H1 (cell line): ENCODE measurements around the gene GRAMD1B. TPM values are rescaled to one million over a fixed set of nuclear protein-coding genes. Genes with fewer than 3 reads are reported as not detected.

Source experiments
- CTCF ChIA-PET: fragments of 300-600 bp; sonication (Branson Sonifier 250); formaldehyde crosslinking; loops from one replicate; lab custom pipeline; 2021; ENCODE audit not compliant: partially characterized antibody; lab: Charles Lee
- POLR2A ChIA-PET: fragments of 300-600 bp; sonication (Branson Sonifier 250); formaldehyde crosslinking; loops from one replicate; lab custom pipeline; 2021; ENCODE audit warnings: inconsistent platforms; ENCODE audit not compliant: partially characterized antibody; lab: Charles Lee
- DNase-seq, 2 experiments: peaks; one replicate each; pipeline versions ENCODE4 v3.0.0 to v3.0.0-alpha.2; 2010 to 2022; ENCODE audit warnings: low spot score in 2 of 2, low read depth in 1 of 2, mixed read lengths in 1 of 2
- FAIRE-seq: peaks from 2 replicates; lab custom pipeline; 2011; peaks lifted over from hg19 to GRCh38; lab: Jason Lieb, UNC
- H2AFZ ChIP-seq: 2 replicates; pipeline ENCODE4 v1.8.1; 2012; ENCODE audit warnings: low read length, inconsistent platforms
- H2AK5ac ChIP-seq: 2 replicates; pipeline ENCODE4 v1.6.1; 2013; ENCODE audit warnings: low read depth, low read length
- H2BK120ac ChIP-seq: replicated peaks from 2 replicates; pipeline ENCODE3; 2013; ENCODE audit warnings: low read depth, low read length, inconsistent platforms
- H2BK12ac ChIP-seq: 2 replicates; pipeline ENCODE4 v1.6.1; 2013; ENCODE audit warnings: low read depth, low read length
- H2BK15ac ChIP-seq: 2 replicates; pipeline ENCODE4 v1.6.1; 2013; ENCODE audit warnings: low read length
- H2BK20ac ChIP-seq: 2 replicates; pipeline ENCODE4 v1.6.1; 2013; ENCODE audit warnings: low read length
- H2BK5ac ChIP-seq: 2 replicates; pipeline ENCODE4 v1.6.1; 2013; ENCODE audit warnings: low read depth, low read length
- H3K14ac ChIP-seq: 2 replicates; pipeline ENCODE4 v1.6.1; 2013; ENCODE audit warnings: inconsistent platforms; ENCODE audit not compliant: insufficient read length
- H3K18ac ChIP-seq: 2 replicates; pipeline ENCODE4 v1.6.1; 2013; ENCODE audit warnings: low read length; ENCODE audit errors: extremely low read depth
- H3K23ac ChIP-seq: 2 replicates; pipeline ENCODE4 v1.6.1; 2013; ENCODE audit warnings: inconsistent platforms; ENCODE audit not compliant: insufficient read length
- H3K23me2 ChIP-seq: 2 replicates; pipeline ENCODE4 v1.6.1; 2013; ENCODE audit warnings: low read depth, low read length
- H3K27ac ChIP-seq: 2 replicates; pipeline ENCODE4 v1.6.1; 2011; ENCODE audit warnings: low read depth, low read length, inconsistent platforms
- H3K27me3 ChIP-seq, 4 experiments: replicated peaks in 1 of 4; 1 replicate in 1 of 4; 2 replicates in 3 of 4; pipeline versions ENCODE4 v1.6.1 to v1.8.1; 2011 to 2013; ENCODE audit warnings: low read length in 3 of 4, mild to moderate bottlenecking in 3 of 4, inconsistent platforms in 2 of 4, mixed read lengths in 2 of 4, moderate library complexity in 1 of 4; ENCODE audit not compliant: control insufficient read depth in 3 of 4, insufficient read depth in 3 of 4; ENCODE audit errors: extremely low read depth in 1 of 4
- H3K36me3 ChIP-seq, 4 experiments: 2 replicates each; pipeline versions ENCODE4 v1.6.1 to v1.8.1; 2011 to 2013; ENCODE audit warnings: mild to moderate bottlenecking in 4 of 4, low read length in 3 of 4, moderate library complexity in 2 of 4, control low read depth in 1 of 4, inconsistent platforms in 1 of 4; ENCODE audit not compliant: insufficient read depth in 4 of 4, control insufficient read depth in 2 of 4
- H3K4ac ChIP-seq: replicated peaks from 2 replicates; pipeline ENCODE3; 2013; ENCODE audit warnings: low read length, low read depth, mixed read lengths, inconsistent platforms; ENCODE audit not compliant: insufficient read length
- H3K4me1 ChIP-seq, 4 experiments: replicated peaks in 1 of 4; 1 replicate in 1 of 4; 2 replicates in 3 of 4; pipeline versions ENCODE4 v1.6.1 to v1.8.1; 2011 to 2013; ENCODE audit warnings: low read length in 3 of 4, inconsistent platforms in 2 of 4, mixed read lengths in 1 of 4; ENCODE audit not compliant: insufficient read depth in 4 of 4, control insufficient read depth in 3 of 4
- H3K4me2 ChIP-seq, 2 experiments: 2 replicates each; pipeline versions ENCODE4 v1.6.1 to v1.8.1; 2011 to 2013; ENCODE audit warnings: low read depth in 2 of 2, low read length in 2 of 2, control low read depth in 1 of 2, inconsistent platforms in 1 of 2, mild to moderate bottlenecking in 1 of 2; ENCODE audit not compliant: insufficient read depth in 1 of 2
- H3K4me3 ChIP-seq, 4 experiments: fragments of 200-600, 300-600 bp in 1 of 4; sonication (generic), shearing (Covaris generic), sonication (Bioruptor Twin) in 1 of 4; 2 replicates each; pipeline versions ENCODE4 v1.5.1 to v1.8.1; 2011 to 2016; ENCODE audit warnings: low read length in 4 of 4, low read depth in 3 of 4, control low read depth in 2 of 4, inconsistent platforms in 2 of 4, mild to moderate bottlenecking in 2 of 4, mixed read lengths in 1 of 4, moderate library complexity in 1 of 4; ENCODE audit not compliant: insufficient read depth in 2 of 4; ENCODE audit errors: extremely low read depth in 1 of 4
- H3K56ac ChIP-seq: replicated peaks from 2 replicates; pipeline ENCODE3; 2013; ENCODE audit warnings: low read depth, mild to moderate bottlenecking, mixed read lengths, low read length, inconsistent platforms; ENCODE audit not compliant: insufficient read length
- H3K79me1 ChIP-seq: 2 replicates; pipeline ENCODE4 v1.6.1; 2013; ENCODE audit warnings: low read depth, low read length, control low read depth
- H3K79me2 ChIP-seq, 2 experiments: 2 replicates each; pipeline versions ENCODE4 v1.6.1 to v1.8.1; 2012 to 2013; ENCODE audit warnings: low read length in 2 of 2, mild to moderate bottlenecking in 2 of 2, inconsistent platforms in 1 of 2; ENCODE audit not compliant: insufficient read depth in 2 of 2, control insufficient read depth in 1 of 2
- H3K9ac ChIP-seq, 4 experiments: replicated peaks in 1 of 4; 1 replicate in 1 of 4; 2 replicates in 3 of 4; pipeline versions ENCODE4 v1.6.1 to v1.8.1; 2011 to 2013; ENCODE audit warnings: low read depth in 3 of 4, low read length in 3 of 4, control low read depth in 2 of 4, mild to moderate bottlenecking in 2 of 4, moderate library complexity in 2 of 4, inconsistent platforms in 1 of 4; ENCODE audit errors: extremely low read depth in 1 of 4
- H3K9me3 ChIP-seq, 2 experiments: 2 replicates each; pipeline versions ENCODE4 v1.6.1 to v1.8.1; 2012 to 2013; ENCODE audit warnings: mild to moderate bottlenecking in 2 of 2, moderate library complexity in 2 of 2, control low read depth in 1 of 2, inconsistent platforms in 1 of 2, low read depth in 1 of 2, low read length in 1 of 2, mixed read lengths in 1 of 2; ENCODE audit not compliant: insufficient read depth in 2 of 2
- H4K20me1 ChIP-seq, 2 experiments: replicated peaks in 1 of 2; 2 replicates each; pipeline versions ENCODE3 to v1.8.1; 2011 to 2013; ENCODE audit warnings: inconsistent platforms in 2 of 2, low read length in 2 of 2, mild to moderate bottlenecking in 1 of 2; ENCODE audit not compliant: insufficient read depth in 2 of 2, control insufficient read depth in 1 of 2
- H4K5ac ChIP-seq: 2 replicates; pipeline ENCODE4 v1.6.1; 2013; ENCODE audit warnings: low read length, low read depth, mixed read lengths, inconsistent platforms; ENCODE audit not compliant: insufficient read length
- H4K8ac ChIP-seq: 2 replicates; pipeline ENCODE4 v1.8.0; 2013; ENCODE audit warnings: mild to moderate bottlenecking, moderate library complexity, low read length, inconsistent platforms; ENCODE audit not compliant: insufficient read depth; ENCODE audit errors: extremely low read depth
- H4K91ac ChIP-seq: replicated peaks from 2 replicates; pipeline ENCODE3; 2013; ENCODE audit warnings: low read length, mixed read lengths, inconsistent platforms; ENCODE audit not compliant: insufficient read length
- ASH2L ChIP-seq: fragments of 200-600, 300-600 bp; sonication (generic); IDR thresholded peaks from one replicate; pipeline ENCODE4 v1.7.1; 2017; ENCODE audit warnings: low read length
- EZH2 ChIP-seq: fragments of 200-600 bp; sonication (generic); IDR thresholded peaks from 2 replicates; pipeline ENCODE4 v1.7.1; 2012; ENCODE audit warnings: low read depth, mild to moderate bottlenecking, moderate library complexity, low read length, inconsistent platforms; ENCODE audit not compliant: severe bottlenecking
- JUND ChIP-seq: IDR thresholded peaks from 2 replicates; pipeline ENCODE4 v1.6.1; 2011; ENCODE audit warnings: mild to moderate bottlenecking, improper control_type of control experiment, low read length
- KDM1A ChIP-seq: fragments of 200-600, 300-600 bp; sonication (generic); IDR thresholded peaks from 2 replicates; pipeline ENCODE4 v1.7.1; 2016; ENCODE audit warnings: mild to moderate bottlenecking, low read length, borderline replicate concordance
- KDM4A ChIP-seq: IDR thresholded peaks from one replicate; pipeline ENCODE4 v1.7.1; 2012; ENCODE audit warnings: low read depth, mild to moderate bottlenecking, moderate library complexity, low read length, inconsistent platforms; ENCODE audit not compliant: severe bottlenecking
- POLR2A ChIP-seq, 2 experiments: IDR thresholded peaks; 1 replicate in 1 of 2; 2 replicates in 1 of 2; pipeline ENCODE4 v1.6.1; 2011; ENCODE audit warnings: low read depth in 2 of 2, low read length in 2 of 2, mild to moderate bottlenecking in 2 of 2; ENCODE audit errors: control extremely low read depth in 1 of 2
- POU5F1 ChIP-seq: IDR thresholded peaks from 2 replicates; pipeline ENCODE4 v1.6.1; 2011; ENCODE audit warnings: low read depth, mild to moderate bottlenecking, low read length, moderate library complexity
- RAD21 ChIP-seq, 2 experiments: IDR thresholded peaks in 1 of 2; conservative IDR thresholded peaks in 1 of 2; 2 replicates each; pipeline ENCODE4 v1.6.1; 2011; ENCODE audit warnings: low read depth in 2 of 2, low read length in 2 of 2, improper control_type of control experiment in 1 of 2, inconsistent platforms in 1 of 2, mild to moderate bottlenecking in 1 of 2, moderate library complexity in 1 of 2
- RBBP5 ChIP-seq: IDR thresholded peaks from 2 replicates; pipeline ENCODE4 v1.7.1; 2012; ENCODE audit warnings: low read depth, mild to moderate bottlenecking, inconsistent platforms, low read length, moderate library complexity, borderline replicate concordance
- RNF2 ChIP-seq: fragments of 200-900, 300-1000 bp; sonication (generic); IDR thresholded peaks from 2 replicates; pipeline ENCODE4 v1.7.1; 2016; ENCODE audit warnings: borderline replicate concordance, low read depth, mild to moderate bottlenecking, antibody characterized with exemption, low read length; ENCODE audit not compliant: poor library complexity, severe bottlenecking; ENCODE audit errors: missing control alignments
- SIN3A ChIP-seq, 2 experiments: IDR thresholded peaks in 1 of 2; conservative IDR thresholded peaks in 1 of 2; 2 replicates each; pipeline ENCODE4 v1.6.1; 2011 to 2012; ENCODE audit warnings: low read length in 2 of 2, improper control_type of control experiment in 1 of 2, low read depth in 1 of 2, mild to moderate bottlenecking in 1 of 2
- SIX5 ChIP-seq: IDR thresholded peaks from 2 replicates; pipeline ENCODE4 v1.6.1; 2011; ENCODE audit warnings: mild to moderate bottlenecking, low read depth, low read length
- SP1 ChIP-seq: IDR thresholded peaks from 2 replicates; pipeline ENCODE4 v1.6.1; 2011; ENCODE audit warnings: low read depth, low read length
- SP4 ChIP-seq: IDR thresholded peaks from 2 replicates; pipeline ENCODE4 v1.6.1; 2012; ENCODE audit warnings: low read length, inconsistent platforms
- WGBS, 2 experiments: shearing (Covaris generic) in 1 of 2; methylation state at CpG; one replicate each; pipeline versions ENCODE4 v1.1.6 to v1.1.7; 2013 to 2015; ENCODE audit warnings: low lambda C conversion rate in 2 of 2, mixed read lengths in 2 of 2, inconsistent platforms in 1 of 2, low coverage in 1 of 2, missing lambda C conversion rate in 1 of 2; ENCODE audit not compliant: insufficient replicate concordance in 2 of 2, insufficient coverage in 1 of 2, insufficient read length in 1 of 2; ENCODE audit errors: extremely low coverage in 1 of 2, missing lambda C conversion rate in 1 of 2; 5-methylcytosine and 5-hydroxymethylcytosine counted together
- polyA plus RNA-seq, 7 experiments: library from polyadenylated mRNA; depleted of rRNA in 3 of 7; stranded (reverse) in 5 of 7; unstranded in 2 of 7; fragments of >200 nt in 5 of 7; fragments of 200-250 nt in 2 of 7; gene quantifications; 1 replicate in 5 of 7; 2 replicates in 1 of 7; 4 replicates in 1 of 7; pipeline versions ENCODE4 v1.2.1 to v1.2.3, GENCODE V29; 2011 to 2013; ENCODE audit warnings: missing spikeins in 2 of 7, mixed read lengths in 2 of 7
- total RNA-seq: library from RNA; stranded (reverse); fragmentation: NEBNext Ultra II Directional; extraction: Animal tissue kit (Norgen Biotek cat#: 25700); gene quantifications from 2 replicates; pipeline ENCODE4 v1.2.1, GENCODE V29; 2021

The GRAMD1B gene
- total and polyA plus RNA-seq, 2 of the 8 experiments (the other 6 are each of a cell fraction or from before 2014, with no cell fraction given): 10.1 to 21.2 TPM

- Histone ChIP-seq H3K14ac (no peak overlapping the region), H3K23ac (no peak overlapping the region), H4K5ac (no peak overlapping the region), H3K9ac (no peak overlapping the region), H2AFZ (no peak overlapping the region), H2BK12ac (no peak overlapping the region), H4K20me1 (peaks cover 0 to 7% of the 10 kb centered on the region in 2 experiments), H3K56ac (no peak overlapping the region), H3K27me3 (no peaks in the 10 kb centered on the region), H3K27ac (no peak overlapping the region), H2BK20ac (no peak overlapping the region), H3K36me3 (no peaks in the 10 kb centered on the region; a peak in 2 of 8 replicates), H3K9me3 (no peaks in the 10 kb centered on the region), H3K4me1 (peaks cover 0 to 2% (median under 1%) of the 10 kb centered on the region in 4 experiments; a peak in 2 of 7 replicates), H2BK5ac (no peak overlapping the region), H3K4me2 (no peak overlapping the region), H3K4me3 (no peak overlapping the region), H2BK15ac (no peak overlapping the region), H4K91ac (no peak overlapping the region), H3K79me2 (no peaks in the 10 kb centered on the region), H3K79me1 (peaks cover 5% of the 10 kb centered on the region), H4K8ac (no peak overlapping the region), H2BK120ac (no peak overlapping the region), H3K23me2 (peaks cover 4% of the 10 kb centered on the region; the same call in 1 of the 2 replicates), H3K18ac (no peak overlapping the region), H3K4ac (no peak overlapping the region), H2AK5ac (no peak overlapping the region)
- CTCF ChIA-PET: interaction anchor here (0.8 to 2.7 kb wide), 8 partner anchors 8 to 124 kb away, joined by 4 to 13 read pairs (median 6); no protein-coding TSS in a partner anchor
- 92% methylated on average over 8 of the region's 8 CpGs; no CpG with 5 or more reads in 1 of the 2 experiments for WGBS, 2 experiments
- FAIRE-seq (no peak), DNase-seq (no peak)
- POLR2A ChIA-PET: interaction anchor here (0.6 kb wide), 1 partner anchor 391 kb away, joined by 3 read pairs; the partner anchor contains the start of gene CLMP
- TF ChIP-seq JUND (no peak), ASH2L (no peak), SP1 (no peak), SP4 (no peak), KDM1A (no peak), SIN3A (conservative IDR thresholded peaks at IDR 0.05 in 1 of 2, IDR thresholded peaks at IDR 0.05 in 1 of 2; ENCODE audit: low read depth in 1 of 2, low read length in 2 of 2) (no peak), POU5F1 (no peak), RAD21 (IDR thresholded peaks at IDR 0.05 in 1 of 2, conservative IDR thresholded peaks at IDR 0.05 in 1 of 2; ENCODE audit: low read depth in 2 of 2, low read length in 2 of 2) (no peak), KDM4A (no peak), EZH2 (no peak), RBBP5 (no peak), RNF2 (no peak), POLR2A (IDR thresholded peaks at IDR 0.05; ENCODE audit: control extremely low read depth in 1 of 2, low read depth in 2 of 2, low read length in 2 of 2) (no peak), SIX5 (no peak)
Observed at GRCh38 chr11:123586568-123586967, 156.5 kb downstream of the GRAMD1B start.
